Fibroblast of peridontal ligament (primary cell): ENCODE measurements around the gene ATP2A3.

ENCODE experiments used
- DNase-seq: peaks from one replicate; pipeline ENCODE4 v3.0.0-alpha.2; 2010; ENCODE audit errors: extremely low read depth

ATP2A3 gene

GRCh38 chr17:3973495-3974137 lies 9.4 kb upstream of the ATP2A3 start:
- DNase-seq: no peak

GRCh38 chr17:3972931-3973330 lies 8.7 kb upstream of the ATP2A3 start:
- DNase-seq: no peak

- no peak for DNase-seq
Observed at GRCh38 chr17:3972281-3972731, 8.1 kb upstream of the ATP2A3 start.

GRCh38 chr17:3970668-3971067 lies 6.4 kb upstream of the ATP2A3 start:
- no peak for DNase-seq

- DNase-seq: no peak
Observed at GRCh38 chr17:3969963-3970362, 5.7 kb upstream of the ATP2A3 start.

- DNase-seq: no peak
Observed at GRCh38 chr17:3968886-3969524, 4.8 kb upstream of the ATP2A3 start.

- no peak for DNase-seq
Observed at GRCh38 chr17:3968015-3968414, 3.8 kb upstream of the ATP2A3 start.

- no peak for DNase-seq
Observed at GRCh38 chr17:3966720-3967363, 2.6 kb upstream of the ATP2A3 start.

GRCh38 chr17:3965118-3965800 lies 1.0 kb upstream of the ATP2A3 start:
- DNase-seq: no peak

GRCh38 chr17:3963237-3964201 lies 718 bp downstream of the ATP2A3 start:
- no peak for DNase-seq

GRCh38 chr17:3962965-3963236 lies 1.3 kb downstream of the ATP2A3 start:
- DNase-seq: no peak

- DNase-seq: no peak
Observed at GRCh38 chr17:3962217-3962964, 1.8 kb downstream of the ATP2A3 start.

GRCh38 chr17:3961564-3962047 lies 2.6 kb downstream of the ATP2A3 start:
- no peak for DNase-seq

- peak; percentile 27 for DNase-seq
Observed at GRCh38 chr17:3960764-3961163, 3.5 kb downstream of the ATP2A3 start.

- DNase-seq: no peak
Observed at GRCh38 chr17:3959921-3960601, 4.2 kb downstream of the ATP2A3 start.

GRCh38 chr17:3959295-3959899 lies 4.8 kb downstream of the ATP2A3 start:
- peak; percentile 44 for DNase-seq

- no peak for DNase-seq
Observed at GRCh38 chr17:3957735-3958599, 6.3 kb downstream of the ATP2A3 start.

- DNase-seq: no peak
Observed at GRCh38 chr17:3956983-3957382, 7.3 kb downstream of the ATP2A3 start.
